SK-N-MC (cell line): Measurements from ENCODE around the gene RPL10.

Experiments used
- EZH2 ChIP-seq: fragments of 200-600 bp; sonication (generic); IDR thresholded peaks from one replicate; pipeline ENCODE4 v1.6.1; 2017; ENCODE audit warnings: antibody characterized with exemption
- FOXP2 ChIP-seq: optimal IDR thresholded peaks from 2 replicates; pipeline ENCODE3; 2011; ENCODE audit warnings: mild to moderate bottlenecking, moderate library complexity; ENCODE audit not compliant: insufficient read depth; ENCODE audit errors: extremely low read length, control extremely low read depth

GRCh38 chrX:154362085-154362742, 36.0 kb upstream of the RPL10 start:
- TF ChIP-seq FOXP2 (no peak), EZH2 (no peak)
